H9 (cell line): ENCODE measurements around the gene FN1. TPM values are rescaled to one million over a fixed set of nuclear protein-coding genes. Genes with fewer than 3 reads are reported as not detected.

Experiments
- DNase-seq: peaks from one replicate; pipeline ENCODE4 v3.0.0-alpha.2; 2017
- H2AFZ ChIP-seq: one replicate; pipeline ENCODE4 v1.6.1; 2013; ENCODE audit warnings: mild to moderate bottlenecking, low read length, control low read depth, moderate library complexity
- H2AK5ac ChIP-seq: 2 replicates; pipeline ENCODE4 v1.6.1; 2013; ENCODE audit warnings: low read length, control low read depth, mixed read lengths; ENCODE audit not compliant: insufficient read length
- H2BK120ac ChIP-seq: one replicate; pipeline ENCODE4 v1.6.1; 2013; ENCODE audit warnings: low read depth, mild to moderate bottlenecking, low read length, control low read depth, inconsistent platforms; ENCODE audit not compliant: poor library complexity, severe bottlenecking
- H2BK12ac ChIP-seq: 2 replicates; pipeline ENCODE4 v1.6.1; 2013; ENCODE audit warnings: low read length, control low read depth, mixed read lengths, low read depth; ENCODE audit not compliant: insufficient read length
- H2BK15ac ChIP-seq: 2 replicates; pipeline ENCODE4 v1.6.1; 2013; ENCODE audit warnings: low read depth, low read length, control low read depth
- H2BK20ac ChIP-seq: one replicate; pipeline ENCODE4 v1.6.1; 2013; ENCODE audit warnings: low read depth, mild to moderate bottlenecking, low read length, control low read depth, inconsistent platforms; ENCODE audit not compliant: poor library complexity, severe bottlenecking
- H2BK5ac ChIP-seq: 2 replicates; pipeline ENCODE4 v1.6.1; 2013; ENCODE audit warnings: low read length, control low read depth, mixed read lengths; ENCODE audit not compliant: insufficient read length
- H3K14ac ChIP-seq: 2 replicates; pipeline ENCODE4 v1.6.1; 2013; ENCODE audit warnings: low read length, control low read depth; ENCODE audit not compliant: insufficient read depth
- H3K18ac ChIP-seq: 2 replicates; pipeline ENCODE4 v1.6.1; 2013; ENCODE audit warnings: low read depth, mild to moderate bottlenecking, mixed read lengths, low read length, control low read depth; ENCODE audit not compliant: insufficient read length
- H3K23ac ChIP-seq: 2 replicates; pipeline ENCODE4 v1.6.1; 2013; ENCODE audit warnings: low read length, control low read depth, mixed read lengths, low read depth; ENCODE audit not compliant: insufficient read length
- H3K23me2 ChIP-seq: 2 replicates; pipeline ENCODE4 v1.6.1; 2013; ENCODE audit warnings: low read depth, mild to moderate bottlenecking, mixed read lengths, low read length, control low read depth; ENCODE audit not compliant: insufficient read length, poor library complexity, severe bottlenecking
- H3K27ac ChIP-seq: 2 replicates; pipeline ENCODE4 v1.5.1; 2013; ENCODE audit warnings: low read length, control low read depth, mixed read lengths, low read depth; ENCODE audit not compliant: insufficient read length
- H3K27me3 ChIP-seq: 2 replicates; pipeline ENCODE4 v1.6.1; 2013; ENCODE audit warnings: low read length, control low read depth, inconsistent platforms; ENCODE audit not compliant: insufficient read depth
- H3K4ac ChIP-seq: 2 replicates; pipeline ENCODE4 v1.6.1; 2013; ENCODE audit warnings: low read depth, mild to moderate bottlenecking, control low read depth, inconsistent platforms, low read length, moderate library complexity
- H3K4me1 ChIP-seq: 2 replicates; pipeline ENCODE4 v1.6.1; 2013; ENCODE audit warnings: low read length, control low read depth, inconsistent platforms; ENCODE audit not compliant: insufficient read depth
- H3K4me2 ChIP-seq: 2 replicates; pipeline ENCODE4 v1.6.1; 2013; ENCODE audit warnings: low read length, control low read depth, mixed read lengths; ENCODE audit not compliant: insufficient read length, insufficient read depth
- H3K56ac ChIP-seq: 2 replicates; pipeline ENCODE4 v1.6.1; 2013; ENCODE audit warnings: low read depth, mild to moderate bottlenecking, mixed read lengths, low read length, control low read depth; ENCODE audit not compliant: insufficient read length
- H3K79me1 ChIP-seq: 2 replicates; pipeline ENCODE4 v1.6.1; 2013; ENCODE audit warnings: low read depth, mild to moderate bottlenecking, moderate library complexity, low read length, control low read depth, inconsistent platforms; ENCODE audit not compliant: insufficient read depth, poor library complexity, severe bottlenecking
- H3K79me2 ChIP-seq: 2 replicates; pipeline ENCODE4 v1.6.1; 2013; ENCODE audit warnings: low read length, control low read depth, inconsistent platforms; ENCODE audit not compliant: insufficient read depth
- H3K9ac ChIP-seq: 2 replicates; pipeline ENCODE4 v1.6.1; 2013; ENCODE audit warnings: low read length, control low read depth, mixed read lengths; ENCODE audit not compliant: insufficient read length; ENCODE audit errors: extremely low read depth
- H3K9me3 ChIP-seq: one replicate; pipeline ENCODE4 v1.6.1; 2013; ENCODE audit warnings: low read depth, low read length, inconsistent platforms; ENCODE audit not compliant: control insufficient read depth
- H3T11ph ChIP-seq: one replicate; pipeline ENCODE4 v1.6.1; 2013; ENCODE audit warnings: mild to moderate bottlenecking, low read length, control low read depth, inconsistent platforms
- H4K20me1 ChIP-seq: one replicate; pipeline ENCODE4 v1.6.1; 2013; ENCODE audit not compliant: control insufficient read depth, insufficient read length, insufficient read depth
- H4K5ac ChIP-seq: 2 replicates; pipeline ENCODE4 v1.6.1; 2013; ENCODE audit warnings: low read depth, mild to moderate bottlenecking, mixed read lengths, low read length, control low read depth; ENCODE audit not compliant: insufficient read length
- H4K8ac ChIP-seq: replicated peaks from 2 replicates; pipeline ENCODE4 v1.6.1; 2013; ENCODE audit warnings: low read length, control low read depth, mixed read lengths, low read depth; ENCODE audit not compliant: insufficient read length
- H4K91ac ChIP-seq: 2 replicates; pipeline ENCODE4 v1.6.1; 2013; ENCODE audit warnings: low read depth, mild to moderate bottlenecking, moderate library complexity, mixed read lengths, low read length, control low read depth; ENCODE audit not compliant: insufficient read length
- H3K27ac Mint-ChIP-seq, 3 experiments: 2 replicates in 2 of 3; 3 replicates in 1 of 3; pipeline ENCODE4 v1.8.0; 2020 to 2021; ENCODE audit warnings: mixed read lengths in 3 of 3, mild to moderate bottlenecking in 1 of 3, moderate library complexity in 1 of 3
- H3K27me3 Mint-ChIP-seq: 2 replicates; pipeline ENCODE4 v1.8.0; 2021; ENCODE audit warnings: low read depth, mild to moderate bottlenecking, moderate library complexity, mixed read lengths
- H3K36me3 Mint-ChIP-seq, 3 experiments: 2 replicates in 2 of 3; 3 replicates in 1 of 3; pipeline ENCODE4 v1.8.0; 2020 to 2021; ENCODE audit warnings: low read depth in 3 of 3, mixed read lengths in 3 of 3; ENCODE audit not compliant: insufficient read depth in 1 of 3
- H3K4me1 Mint-ChIP-seq, 2 experiments: 2 replicates each; pipeline ENCODE4 v1.8.0; 2020; ENCODE audit warnings: mixed read lengths in 2 of 2
- H3K4me3 Mint-ChIP-seq, 2 experiments: 2 replicates in 1 of 2; 3 replicates in 1 of 2; pipeline ENCODE4 v1.8.0; 2020 to 2021; ENCODE audit warnings: mild to moderate bottlenecking in 2 of 2, mixed read lengths in 2 of 2, moderate library complexity in 1 of 2
- H3K9me3 Mint-ChIP-seq, 2 experiments: 2 replicates in 1 of 2; 3 replicates in 1 of 2; pipeline ENCODE4 v1.8.0; 2020; ENCODE audit warnings: mild to moderate bottlenecking in 2 of 2, mixed read lengths in 2 of 2, moderate library complexity in 1 of 2
- CTCF ChIP-seq: fragments of 200-600 bp; sonication (generic); conservative IDR thresholded peaks from 3 replicates; pipeline ENCODE4 v1.8.0; 2021; ENCODE audit warnings: antibody characterized with exemption, mild to moderate bottlenecking
- WGBS: extraction: QIAGEN DNeasy Blood & Tissue Kit; methylation state at CpG from one replicate; pipeline ENCODE4 v1.1.7; 2013; ENCODE audit warnings: missing lambda C conversion rate, low lambda C conversion rate, mixed read lengths; ENCODE audit not compliant: insufficient read length; ENCODE audit errors: extremely low coverage; 5-methylcytosine and 5-hydroxymethylcytosine counted together
- total RNA-seq: library from RNA; stranded (reverse); gene quantifications from 2 replicates; pipeline ENCODE4 v1.2.1, GENCODE V29; 2021

Gene FN1
- total RNA-seq, 1 experiment from 2014 or later, result 56.0 TPM

GRCh38 chr2:215415218-215415617 is 20.6 kb downstream of the FN1 start:
- H3K79me2 ChIP-seq, result no peaks in the 10 kb centered on the region
- WGBS, result no CpG with 5 or more reads among the region's 1 CpG
- H4K5ac ChIP-seq, result no peak overlapping the region
- Mint-ChIP-seq H3K9me3 (no peaks in the 10 kb centered on the region), H3K27ac (no peak overlapping the region), H3K36me3 (peaks cover 4 to 7% (median 6%) of the 10 kb centered on the region in 3 experiments; a peak in 4 of 7 replicates), H3K27me3 (no peaks in the 10 kb centered on the region), H3K4me3 (no peak overlapping the region), H3K4me1 (peaks cover 0 to 4% of the 10 kb centered on the region in 2 experiments; a peak in 2 of 4 replicates)
- DNase-seq, result no peak
- no peak overlapping the region for H3K4ac ChIP-seq
- H3K56ac ChIP-seq, result no peak overlapping the region
- H3K4me1 ChIP-seq, result no peaks in the 10 kb centered on the region
- no peak overlapping the region for H2BK15ac ChIP-seq
- H4K8ac ChIP-seq, result no peak overlapping the region
- H4K91ac ChIP-seq, result no peak overlapping the region
- no peak overlapping the region for H2BK120ac ChIP-seq
- no peak overlapping the region for H2BK5ac ChIP-seq
- no peak overlapping the region for H2AFZ ChIP-seq
- H3K18ac ChIP-seq, result no peak overlapping the region
- no peak for TF ChIP-seq CTCF
- no peaks in the 10 kb centered on the region for H3K9me3 ChIP-seq
- no peaks in the 10 kb centered on the region for H3K79me1 ChIP-seq
- H3K27ac ChIP-seq, result no peak overlapping the region
- H3K23me2 ChIP-seq, result no peaks in the 10 kb centered on the region
- H2BK12ac ChIP-seq, result no peak overlapping the region
- no peaks in the 10 kb centered on the region for H3K27me3 ChIP-seq
- H2AK5ac ChIP-seq, result no peak overlapping the region
- no peak overlapping the region for H3T11ph ChIP-seq
- no peak overlapping the region for H3K23ac ChIP-seq
- no peak overlapping the region for H2BK20ac ChIP-seq
- no peaks in the 10 kb centered on the region for H4K20me1 ChIP-seq
- no peak overlapping the region for H3K9ac ChIP-seq
- no peak overlapping the region for H3K4me2 ChIP-seq
- no peak overlapping the region for H3K14ac ChIP-seq
